ENCODE results near the gene DNM3.
A peak's percentile ranks its signal among the peaks of the same experiment; 100 is the strongest.

The DNM3 gene

DNA sequence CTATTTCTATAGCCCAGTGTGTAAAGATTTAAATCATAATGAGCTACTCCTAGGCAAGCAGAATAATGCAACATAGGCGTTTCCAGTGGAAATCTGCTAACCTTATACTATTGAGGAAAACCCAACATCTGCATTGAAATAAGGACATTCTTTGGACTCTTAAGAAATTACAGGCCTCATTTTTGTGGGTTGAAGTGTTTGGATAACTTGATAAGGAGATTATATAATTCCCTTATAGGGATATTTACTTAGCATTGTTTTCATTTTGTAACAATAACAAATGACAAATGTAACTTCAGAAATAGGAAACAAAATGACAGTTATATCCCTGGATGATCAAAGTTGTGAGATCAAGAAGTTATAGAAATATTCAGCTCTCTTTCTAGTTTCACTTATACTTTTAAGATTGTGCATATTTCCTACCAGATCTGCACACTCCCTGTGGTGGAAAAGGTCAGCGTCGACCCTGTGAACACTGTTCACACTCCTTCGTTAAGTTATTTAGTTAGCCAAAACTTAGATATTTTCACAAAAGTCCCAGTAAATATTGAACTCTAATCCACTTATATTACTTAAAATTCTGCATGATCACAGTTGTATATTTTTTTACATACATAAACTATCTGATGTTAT, 294.8 kb downstream of the DNM3 start:
- H3K27ac ChIP-seq (ENCODE audit: low read depth, low read length), result no peak overlapping the region
- H3K36me3 ChIP-seq (ENCODE audit: insufficient read depth, low read length), result no peaks in the 10 kb centered on the region
- H3K4me3 ChIP-seq (ENCODE audit: low read depth in 1 of 2, low read length in 2 of 2), result no peak overlapping the region
- peaks cover 8% of the 10 kb centered on the region for H3K4me1 ChIP-seq (ENCODE audit: insufficient read depth, low read length)
- no peak overlapping the region for H3K9ac ChIP-seq (ENCODE audit: low read length)
- no peaks in the 10 kb centered on the region for H3K27me3 ChIP-seq (ENCODE audit: control insufficient read depth in 1 of 2, insufficient read depth in 2 of 2, low read length in 2 of 2)
- H3K9me3 ChIP-seq (ENCODE audit: low read length), result no peaks in the 10 kb centered on the region

- Histone ChIP-seq H3K27ac (ENCODE audit: low read depth, low read length) (no peak overlapping the region), H3K4me1 (ENCODE audit: insufficient read depth, low read length) (peaks cover 8% of the 10 kb centered on the region), H3K9me3 (ENCODE audit: low read length) (no peaks in the 10 kb centered on the region), H3K36me3 (ENCODE audit: insufficient read depth, low read length) (no peaks in the 10 kb centered on the region), H3K4me3 (ENCODE audit: low read depth in 1 of 2, low read length in 2 of 2) (no peak overlapping the region), H3K27me3 (ENCODE audit: control insufficient read depth in 1 of 2, insufficient read depth in 2 of 2, low read length in 2 of 2) (no peaks in the 10 kb centered on the region), H3K9ac (ENCODE audit: low read length) (no peak overlapping the region)
Observed at GRCh38 chr1:172136925-172137324, 295.6 kb downstream of the DNM3 start.

- peaks cover 8% of the 10 kb centered on the region for H3K4me1 ChIP-seq (ENCODE audit: insufficient read depth, low read length)
- no peak overlapping the region for H3K9ac ChIP-seq (ENCODE audit: low read length)
- H3K27me3 ChIP-seq (ENCODE audit: control insufficient read depth in 1 of 2, insufficient read depth in 2 of 2, low read length in 2 of 2), result no peaks in the 10 kb centered on the region
- H3K36me3 ChIP-seq (ENCODE audit: insufficient read depth, low read length), result no peaks in the 10 kb centered on the region
- H3K4me3 ChIP-seq (ENCODE audit: low read depth in 1 of 2, low read length in 2 of 2), result no peak overlapping the region
- no peaks in the 10 kb centered on the region for H3K9me3 ChIP-seq (ENCODE audit: low read length)
- no peak overlapping the region for H3K27ac ChIP-seq (ENCODE audit: low read depth, low read length)
Observed at GRCh38 chr1:172137703-172138454, 296.6 kb downstream of the DNM3 start.

DNA sequence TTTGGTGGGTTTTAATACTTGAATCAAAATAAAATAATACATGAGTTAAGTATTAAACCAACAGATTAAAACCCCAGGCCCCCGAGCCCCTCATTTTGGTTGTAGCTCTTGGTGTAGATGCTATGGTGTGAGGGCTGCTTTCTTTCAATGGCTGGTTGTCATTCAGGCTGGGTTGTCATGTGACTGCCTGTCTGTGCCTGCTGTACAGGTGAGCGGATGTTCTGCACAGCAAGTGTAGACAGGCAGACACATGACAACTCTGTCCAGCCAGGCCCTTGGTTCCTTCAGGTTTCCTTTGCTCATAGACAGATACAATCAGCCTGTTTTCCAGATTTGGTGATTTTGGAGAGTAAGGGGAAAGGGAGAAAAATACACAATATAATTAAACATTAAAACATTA, 297.3 kb downstream of the DNM3 start:
- Histone ChIP-seq H3K36me3 (ENCODE audit: insufficient read depth, low read length) (no peaks in the 10 kb centered on the region), H3K9ac (ENCODE audit: low read length) (no peak overlapping the region), H3K4me1 (ENCODE audit: insufficient read depth, low read length) (peaks cover 8% of the 10 kb centered on the region), H3K27me3 (ENCODE audit: control insufficient read depth in 1 of 2, insufficient read depth in 2 of 2, low read length in 2 of 2) (no peaks in the 10 kb centered on the region), H3K9me3 (ENCODE audit: low read length) (no peaks in the 10 kb centered on the region), H3K4me3 (ENCODE audit: low read depth in 1 of 2, low read length in 2 of 2) (no peak overlapping the region), H3K27ac (ENCODE audit: low read depth, low read length) (no peak overlapping the region)

GRCh38 chr1:172139196-172139595, 297.9 kb downstream of the DNM3 start:
- no peaks in the 10 kb centered on the region for H3K36me3 ChIP-seq (ENCODE audit: insufficient read depth, low read length)
- H3K9ac ChIP-seq (ENCODE audit: low read length), result no peak overlapping the region
- H3K9me3 ChIP-seq (ENCODE audit: low read length), result no peaks in the 10 kb centered on the region
- H3K27me3 ChIP-seq (ENCODE audit: control insufficient read depth in 1 of 2, insufficient read depth in 2 of 2, low read length in 2 of 2), result no peaks in the 10 kb centered on the region
- H3K4me3 ChIP-seq (ENCODE audit: low read depth in 1 of 2, low read length in 2 of 2), result no peak overlapping the region
- H3K4me1 ChIP-seq (ENCODE audit: insufficient read depth, low read length), result peaks cover 8% of the 10 kb centered on the region
- peak overlapping the region; percentile 48 for H3K27ac ChIP-seq (ENCODE audit: low read depth, low read length)

DNA sequence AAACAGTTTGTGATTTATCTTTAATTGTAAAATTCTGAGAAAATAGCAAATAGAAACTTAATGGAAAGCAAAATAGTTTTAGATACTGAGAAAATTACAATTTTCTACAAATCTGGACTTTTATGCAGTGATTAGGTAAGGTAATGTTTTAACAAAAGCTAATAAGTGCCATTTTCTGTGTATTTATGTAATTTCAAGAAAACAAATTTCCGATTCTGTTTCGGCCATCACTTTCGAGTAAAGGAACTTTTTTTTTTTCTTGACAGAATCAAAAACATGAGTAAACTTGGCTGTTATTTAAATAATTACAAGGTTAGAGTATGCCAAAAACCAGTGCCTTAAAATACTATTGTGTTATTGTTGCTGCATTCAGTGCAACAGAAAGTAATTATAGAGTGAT, 298.8 kb downstream of the DNM3 start:
- Histone ChIP-seq H3K4me1 (ENCODE audit: insufficient read depth, low read length) (peaks cover 8% of the 10 kb centered on the region), H3K9me3 (ENCODE audit: low read length) (no peaks in the 10 kb centered on the region), H3K9ac (ENCODE audit: low read length) (no peak overlapping the region), H3K27ac (ENCODE audit: low read depth, low read length) (peak overlapping the region; percentile 48), H3K36me3 (ENCODE audit: insufficient read depth, low read length) (no peaks in the 10 kb centered on the region), H3K27me3 (ENCODE audit: control insufficient read depth in 1 of 2, insufficient read depth in 2 of 2, low read length in 2 of 2) (no peaks in the 10 kb centered on the region), H3K4me3 (ENCODE audit: low read depth in 1 of 2, low read length in 2 of 2) (no peak overlapping the region)

DNA sequence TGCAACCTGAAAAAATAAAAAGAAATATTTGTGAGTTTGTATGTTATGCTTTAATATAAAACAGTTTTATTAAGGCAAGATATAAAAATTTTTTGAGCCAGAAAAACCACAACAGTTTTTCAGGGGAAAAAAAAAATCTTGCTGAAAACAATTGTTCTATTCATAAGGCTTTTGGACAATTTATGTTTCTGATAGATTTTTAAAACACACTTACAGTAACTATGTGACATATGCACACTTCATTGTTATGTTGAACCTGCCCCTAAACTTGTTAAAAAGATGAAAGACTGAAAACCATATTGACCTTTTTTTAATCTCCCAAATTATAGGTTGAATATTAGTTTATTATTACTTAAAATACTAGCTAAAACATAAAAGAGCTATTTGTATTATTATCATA, 299.3 kb downstream of the DNM3 start:
- H3K4me3 ChIP-seq (ENCODE audit: low read depth in 1 of 2, low read length in 2 of 2), result no peak overlapping the region
- no peaks in the 10 kb centered on the region for H3K36me3 ChIP-seq (ENCODE audit: insufficient read depth, low read length)
- peaks cover 8% of the 10 kb centered on the region for H3K4me1 ChIP-seq (ENCODE audit: insufficient read depth, low read length)
- peak overlapping the region; percentile 55 for H3K27ac ChIP-seq (ENCODE audit: low read depth, low read length)
- H3K27me3 ChIP-seq (ENCODE audit: control insufficient read depth in 1 of 2, insufficient read depth in 2 of 2, low read length in 2 of 2), result no peaks in the 10 kb centered on the region
- no peaks in the 10 kb centered on the region for H3K9me3 ChIP-seq (ENCODE audit: low read length)
- H3K9ac ChIP-seq (ENCODE audit: low read length), result peak overlapping the region; percentile 30

- peak overlapping the region; percentile 55 for H3K27ac ChIP-seq (ENCODE audit: low read depth, low read length)
- peak overlapping the region; percentile 30 for H3K4me3 ChIP-seq (ENCODE audit: low read depth in 1 of 2, low read length in 2 of 2)
- no peaks in the 10 kb centered on the region for H3K36me3 ChIP-seq (ENCODE audit: insufficient read depth, low read length)
- H3K4me1 ChIP-seq (ENCODE audit: insufficient read depth, low read length), result peaks cover 8% of the 10 kb centered on the region
- no peaks in the 10 kb centered on the region for H3K9me3 ChIP-seq (ENCODE audit: low read length)
- peak overlapping the region; percentile 30 for H3K9ac ChIP-seq (ENCODE audit: low read length)
- H3K27me3 ChIP-seq (ENCODE audit: control insufficient read depth in 1 of 2, insufficient read depth in 2 of 2, low read length in 2 of 2), result no peaks in the 10 kb centered on the region
Observed at GRCh38 chr1:172141341-172141881, 300.1 kb downstream of the DNM3 start.

DNA sequence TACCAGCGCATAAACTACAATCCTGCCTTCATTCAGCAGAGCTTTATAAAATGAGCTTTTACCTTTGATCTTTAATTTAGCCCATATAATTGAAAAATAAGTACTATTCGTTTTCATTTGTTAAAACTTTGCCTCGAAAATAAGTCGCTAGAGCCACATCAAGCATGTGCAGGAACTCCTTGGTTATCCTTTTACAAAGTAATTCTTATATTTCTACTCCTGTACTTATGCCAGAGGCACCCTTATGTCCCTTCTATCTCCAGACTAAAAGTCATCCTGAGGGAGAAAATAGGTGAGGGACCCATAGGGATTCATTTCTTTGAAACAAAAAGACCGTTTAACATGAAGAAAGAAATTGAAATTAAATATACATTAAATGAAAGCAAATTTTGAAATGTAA, 301.0 kb downstream of the DNM3 start:
- Histone ChIP-seq H3K36me3 (ENCODE audit: insufficient read depth, low read length) (no peaks in the 10 kb centered on the region), H3K27me3 (ENCODE audit: control insufficient read depth in 1 of 2, insufficient read depth in 2 of 2, low read length in 2 of 2) (no peaks in the 10 kb centered on the region), H3K4me1 (ENCODE audit: insufficient read depth, low read length) (peaks cover 8% of the 10 kb centered on the region), H3K4me3 (ENCODE audit: low read depth in 1 of 2, low read length in 2 of 2) (peak overlapping the region; percentile 25 to 39), H3K9me3 (ENCODE audit: low read length) (no peaks in the 10 kb centered on the region), H3K27ac (ENCODE audit: low read depth, low read length) (peak overlapping the region; percentile 55), H3K9ac (ENCODE audit: low read length) (no peak overlapping the region)

GRCh38 chr1:172143384-172144055, 302.2 kb downstream of the DNM3 start:
- peak overlapping the region; percentile 96 for H3K27ac ChIP-seq (ENCODE audit: low read depth, low read length)
- peak overlapping the region; percentile 91 for H3K9ac ChIP-seq (ENCODE audit: low read length)

GRCh38 chr1:172144445-172145061, 303.3 kb downstream of the DNM3 start:
- no peaks in the 10 kb centered on the region for H3K27me3 ChIP-seq (ENCODE audit: control insufficient read depth in 1 of 2, insufficient read depth in 2 of 2, low read length in 2 of 2)
- H3K9ac ChIP-seq (ENCODE audit: low read length), result peak overlapping the region; percentile 91
- H3K4me3 ChIP-seq (ENCODE audit: low read depth in 1 of 2, low read length in 2 of 2), result peak overlapping the region; percentile 64 to 93
- no peaks in the 10 kb centered on the region for H3K36me3 ChIP-seq (ENCODE audit: insufficient read depth, low read length)
- H3K27ac ChIP-seq (ENCODE audit: low read depth, low read length), result peak overlapping the region; percentile 96
- peaks cover 10% of the 10 kb centered on the region for H3K4me1 ChIP-seq (ENCODE audit: insufficient read depth, low read length)
- H3K9me3 ChIP-seq (ENCODE audit: low read length), result no peaks in the 10 kb centered on the region

More at GRCh38 chr1:172143384-172144055, 302.2 kb downstream of the DNM3 start:
- Histone ChIP-seq H3K36me3 (ENCODE audit: insufficient read depth, low read length) (no peaks in the 10 kb centered on the region), H3K27me3 (ENCODE audit: control insufficient read depth in 1 of 2, insufficient read depth in 2 of 2, low read length in 2 of 2) (no peaks in the 10 kb centered on the region), H3K4me1 (ENCODE audit: insufficient read depth, low read length) (peaks cover 8% of the 10 kb centered on the region), H3K9me3 (ENCODE audit: low read length) (no peaks in the 10 kb centered on the region), H3K4me3 (ENCODE audit: low read depth in 1 of 2, low read length in 2 of 2) (peak overlapping the region; percentile 64 to 93)

All from muscle layer of colon (tissue), 2 donors.